Measurements from ENCODE around the gene CENPX. TPM values are rescaled to one million over a fixed set of nuclear protein-coding genes. Genes with fewer than 3 reads are reported as not detected.
A peak's percentile ranks its signal among the peaks of the same experiment; 100 is the strongest.

Gene CENPX
- 40.4 and 57.0 TPM in 2 replicates for polyA plus RNA-seq (2011; rRNA removed)
- polyA minus RNA-seq (2011; rRNA and poly(A)+ RNA removed) = 10.4 and 14.0 TPM in 2 replicates

DNA sequence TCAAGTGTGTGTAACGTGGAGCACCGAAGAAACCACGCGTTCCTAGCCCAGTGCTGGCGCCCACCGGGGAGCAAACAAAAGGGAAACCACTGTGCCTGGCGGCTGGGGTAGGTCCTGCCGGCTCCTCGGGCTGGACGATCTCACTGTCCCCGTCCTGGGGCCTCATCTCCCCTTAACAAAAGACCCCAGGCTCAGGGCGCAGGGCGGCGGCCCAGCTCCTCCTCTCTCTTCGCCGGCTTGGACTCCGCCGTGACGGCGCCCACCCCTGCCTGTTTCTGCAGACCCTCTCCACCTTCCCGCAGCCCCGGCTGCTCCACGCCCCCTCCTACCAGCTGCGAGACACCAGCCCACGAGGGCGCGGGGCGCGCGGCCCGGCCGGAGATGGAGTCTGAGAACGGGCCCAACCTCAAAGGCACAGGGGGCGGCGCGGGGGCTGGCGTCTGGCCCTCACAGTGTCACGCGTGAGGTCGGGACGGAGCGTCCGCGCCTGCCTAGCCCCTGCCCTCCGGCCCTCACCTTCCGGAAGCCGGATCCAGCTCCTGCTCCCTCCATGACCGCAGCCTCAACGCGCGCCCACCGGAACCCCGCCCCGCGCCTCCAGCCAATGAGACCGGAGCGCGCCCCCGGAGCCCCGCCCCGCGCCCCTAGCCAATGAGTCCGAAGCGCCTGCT is at the start of gene CENPX:
Gene CENPX, minus strand, starts transcription at position 569 of the 671 bp plus-strand sequence. Its CDS starts 17 bp downstream, at position 552.
- no peak for DNase-seq (ENCODE audit: low read depth)
- ChIA-PET CTCF (interaction anchor here (0.7 to 11.6 kb wide), 13 partner anchors 8 to 200 kb away, joined by 3 to 218 read pairs (median 12); partner anchors contain the start of genes DCXR, MYADML2, NOTUM and RAC3), POLR2A (interaction anchor here (0.7 to 1.4 kb wide), 3 partner anchors 14 to 68 kb away, joined by 4 to 19 read pairs (median 5); partner anchors contain the start of gene DCXR)
- Histone ChIP-seq H3K36me3 (ENCODE audit: control insufficient read depth, insufficient read depth, low read length) (peaks cover 12% of the 10 kb centered on the region; the same call in 1 of the 2 replicates), H3K4me3 (ENCODE audit: low read depth, low read length) (peak within 1 kb of the TSS; percentile 87), H3K27me3 (ENCODE audit: control insufficient read depth, insufficient read depth, low read length) (no peaks in the 10 kb centered on the region)
- TF ChIP-seq, protein P1, sequence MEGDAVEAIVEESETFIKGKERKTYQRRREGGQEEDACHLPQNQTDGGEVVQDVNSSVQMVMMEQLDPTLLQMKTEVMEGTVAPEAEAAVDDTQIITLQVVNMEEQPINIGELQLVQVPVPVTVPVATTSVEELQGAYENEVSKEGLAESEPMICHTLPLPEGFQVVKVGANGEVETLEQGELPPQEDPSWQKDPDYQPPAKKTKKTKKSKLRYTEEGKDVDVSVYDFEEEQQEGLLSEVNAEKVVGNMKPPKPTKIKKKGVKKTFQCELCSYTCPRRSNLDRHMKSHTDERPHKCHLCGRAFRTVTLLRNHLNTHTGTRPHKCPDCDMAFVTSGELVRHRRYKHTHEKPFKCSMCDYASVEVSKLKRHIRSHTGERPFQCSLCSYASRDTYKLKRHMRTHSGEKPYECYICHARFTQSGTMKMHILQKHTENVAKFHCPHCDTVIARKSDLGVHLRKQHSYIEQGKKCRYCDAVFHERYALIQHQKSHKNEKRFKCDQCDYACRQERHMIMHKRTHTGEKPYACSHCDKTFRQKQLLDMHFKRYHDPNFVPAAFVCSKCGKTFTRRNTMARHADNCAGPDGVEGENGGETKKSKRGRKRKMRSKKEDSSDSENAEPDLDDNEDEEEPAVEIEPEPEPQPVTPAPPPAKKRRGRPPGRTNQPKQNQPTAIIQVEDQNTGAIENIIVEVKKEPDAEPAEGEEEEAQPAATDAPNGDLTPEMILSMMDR (IDR thresholded peaks at IDR 0.05; ENCODE audit: insufficient read depth, low read depth, low read length) = no peak

DNA sequence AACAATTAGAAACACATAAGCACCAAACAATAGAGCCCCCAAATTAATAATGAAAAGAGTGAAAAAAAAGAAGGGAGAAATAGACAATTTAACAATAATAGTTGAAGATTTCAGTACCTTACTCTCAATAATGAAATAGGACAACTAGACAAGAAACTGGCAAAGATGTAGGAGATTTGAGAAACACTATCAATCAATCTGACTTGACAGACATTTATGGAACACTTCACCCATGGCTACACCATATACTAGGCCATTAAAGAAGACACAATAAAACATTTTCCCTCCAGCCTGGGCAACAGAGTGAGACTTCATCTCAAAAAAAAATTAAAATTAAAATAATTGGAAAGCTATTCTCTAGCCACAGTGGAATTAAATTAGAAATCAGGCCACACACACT is 47.9 kb upstream of the CENPX start:
- ChIA-PET POLR2A (no interaction called here), CTCF (interaction anchor here (1.4 kb wide), 1 partner anchor 21 kb away, joined by 4 read pairs; no protein-coding TSS in a partner anchor)

DNA sequence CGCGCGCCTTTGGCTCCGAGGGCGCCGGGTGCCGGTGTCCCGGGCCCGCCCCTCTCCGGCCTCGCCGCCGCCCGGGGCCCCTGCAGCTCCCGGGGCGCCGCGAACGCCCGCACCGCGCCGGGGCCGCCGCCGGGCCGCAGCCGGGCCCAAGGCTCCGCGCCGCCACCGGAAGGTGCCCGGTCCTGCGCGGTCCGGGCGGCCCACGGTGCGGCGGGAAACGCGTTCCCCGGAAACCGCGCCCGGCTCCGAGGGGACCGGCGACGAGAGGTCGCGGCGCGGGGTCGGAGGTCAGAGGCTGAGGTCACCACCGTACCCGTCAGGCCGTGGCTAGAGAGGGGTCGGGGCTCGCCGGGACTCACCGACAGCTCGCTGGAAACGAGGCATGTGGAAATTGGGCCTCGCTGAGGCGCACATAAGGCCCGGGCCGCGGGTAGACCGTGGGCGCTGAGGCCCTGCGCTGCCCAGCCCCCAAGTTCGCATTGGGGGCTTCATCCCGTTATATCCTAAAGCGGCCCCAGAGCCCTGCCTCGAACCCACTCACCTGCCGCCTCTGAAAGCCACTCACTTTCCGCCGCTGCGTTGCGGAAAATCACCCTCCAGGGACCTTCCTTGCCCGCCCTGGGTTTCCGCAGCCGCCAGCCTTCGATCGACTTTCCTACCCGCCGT is 43.1 kb upstream of the CENPX start, which contains the start of gene DUS1L:
Gene DUS1L, minus strand, starts transcription at position 167 of the 666 bp plus-strand sequence. CDS start 745 bp downstream, outside the sequence.
- no peak for DNase-seq (ENCODE audit: low read depth)
- Histone ChIP-seq H3K4me3 (ENCODE audit: low read depth, low read length) (peak within 1 kb of the TSS; percentile 90), H3K36me3 (ENCODE audit: control insufficient read depth, insufficient read depth, low read length) (peaks cover 22% of the 10 kb centered on the region), H3K27me3 (ENCODE audit: control insufficient read depth, insufficient read depth, low read length) (no peaks in the 10 kb centered on the region)
- TF ChIP-seq, protein P1 (IDR thresholded peaks at IDR 0.05; ENCODE audit: insufficient read depth, low read depth, low read length) = no peak
- CTCF ChIA-PET = interaction anchor here (0.6 to 1.0 kb wide), 2 partner anchors 13 to 35 kb away, joined by 3 to 4 read pairs; partner anchors contain the start of gene RAC3
- POLR2A ChIA-PET = no interaction called here

More for the DNA sequence above, 47.9 kb upstream of the CENPX start:
- Histone ChIP-seq H3K27me3 (ENCODE audit: control insufficient read depth, insufficient read depth, low read length) (no peaks in the 10 kb centered on the region), H3K4me3 (ENCODE audit: low read depth, low read length) (no peak overlapping the region), H3K36me3 (ENCODE audit: control insufficient read depth, insufficient read depth, low read length) (no peaks in the 10 kb centered on the region)
- TF ChIP-seq, protein P1 (IDR thresholded peaks at IDR 0.05; ENCODE audit: insufficient read depth, low read depth, low read length) = no peak
- DNase-seq (ENCODE audit: low read depth) = no peak

DNA sequence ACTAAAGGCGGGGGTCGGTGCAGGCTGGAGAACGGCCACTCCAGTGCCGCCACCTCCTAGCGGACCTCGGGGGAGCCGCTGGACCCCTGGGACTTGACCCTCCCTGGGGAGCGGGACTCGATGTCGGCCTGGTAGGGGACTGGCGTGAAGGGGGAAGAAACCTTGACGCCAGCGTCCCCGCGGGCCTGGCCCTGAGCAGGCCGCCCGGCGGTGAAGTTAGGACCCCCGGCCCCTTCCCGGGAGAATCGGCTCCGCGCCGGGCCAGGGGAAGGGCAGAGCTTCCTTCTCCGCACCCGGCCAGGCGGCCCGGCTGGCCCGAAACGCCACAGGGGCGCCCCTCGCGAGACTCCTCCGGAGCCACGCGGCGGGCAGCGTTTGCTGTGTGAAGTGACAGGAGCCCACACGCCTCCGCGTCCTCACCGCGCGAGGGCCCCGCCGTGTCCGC is 42.5 kb upstream of the CENPX start:
- POLR2A ChIA-PET = no interaction called here
- CTCF ChIA-PET = interaction anchor here (0.6 to 1.5 kb wide), 3 partner anchors 12 to 89 kb away, joined by 3 read pairs; no protein-coding TSS in a partner anchor

More for the DNA sequence above, 42.5 kb upstream of the CENPX start:
- Histone ChIP-seq H3K36me3 (ENCODE audit: control insufficient read depth, insufficient read depth, low read length) (peaks cover 27% of the 10 kb centered on the region), H3K4me3 (ENCODE audit: low read depth, low read length) (peak overlapping the region; percentile 90), H3K27me3 (ENCODE audit: control insufficient read depth, insufficient read depth, low read length) (no peaks in the 10 kb centered on the region)
- TF ChIP-seq, protein P1 (IDR thresholded peaks at IDR 0.05; ENCODE audit: insufficient read depth, low read depth, low read length) = no peak
- DNase-seq (ENCODE audit: low read depth) = no peak
